IgD-negative memory B cell (primary cell): ENCODE results near the gene CAV1. TPM values are rescaled to one million over a fixed set of nuclear protein-coding genes. Genes with fewer than 3 reads are reported as not detected.

Source experiments
- H3K27ac Mint-ChIP-seq, 3 donors: one replicate each; pipeline ENCODE4 v1.8.0; 2020 to 2022; ENCODE audit warnings: mild to moderate bottlenecking in 3 of 3, mixed read lengths in 3 of 3, moderate library complexity in 1 of 3
- H3K27me3 Mint-ChIP-seq: one replicate; pipeline ENCODE4 v1.8.0; 2021; ENCODE audit warnings: mixed read lengths
- H3K36me3 Mint-ChIP-seq: one replicate; pipeline ENCODE4 v1.8.0; 2020; ENCODE audit warnings: mild to moderate bottlenecking, mixed read lengths
- H3K4me1 Mint-ChIP-seq, 3 donors: one replicate each; pipeline ENCODE4 v1.8.0; 2020 to 2022; ENCODE audit warnings: mixed read lengths in 3 of 3, mild to moderate bottlenecking in 1 of 3
- H3K4me3 Mint-ChIP-seq, 4 donors: one replicate each; pipeline ENCODE4 v1.8.0; 2020 to 2022; ENCODE audit warnings: mild to moderate bottlenecking in 4 of 4, mixed read lengths in 4 of 4, moderate library complexity in 3 of 4
- H3K9me3 Mint-ChIP-seq, 3 donors: one replicate each; pipeline ENCODE4 v1.8.0; 2020 to 2021; ENCODE audit warnings: mixed read lengths in 3 of 3, mild to moderate bottlenecking in 1 of 3
- polyA plus RNA-seq: library from polyadenylated mRNA; unstranded; fragments of 300-500 nt; fragmentation: Illumina TruSeq; gene quantifications from one replicate; pipeline ENCODE4 v1.2.3, GENCODE V29; 2021

CAV1 gene
- polyA plus RNA-seq, 1 donor from 2014 or later, result 2.3 TPM

DNA sequence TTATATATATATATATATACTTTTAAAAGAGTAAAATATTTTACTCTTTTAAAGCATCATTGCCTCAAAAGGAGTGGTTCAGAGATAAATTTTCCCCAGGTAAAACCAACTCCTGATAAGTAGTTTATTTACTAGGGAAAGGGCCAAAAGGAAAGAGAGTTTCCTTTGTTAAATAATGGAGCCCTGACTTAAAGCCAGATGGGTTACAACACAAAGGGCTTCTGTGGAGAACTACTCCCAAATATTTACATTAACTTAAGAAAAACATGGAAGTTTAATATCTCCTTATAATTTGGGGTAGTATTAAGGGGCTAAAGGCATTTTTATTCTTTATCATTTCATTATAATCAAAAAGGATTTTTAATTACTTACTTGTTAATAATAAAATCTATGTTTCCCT is 8.5 kb upstream of the CAV1 start:
- H3K27ac Mint-ChIP-seq, result no peak overlapping the region
- no peak overlapping the region for H3K4me3 Mint-ChIP-seq
- H3K27me3 Mint-ChIP-seq, result peaks cover 10% of the 10 kb centered on the region
- H3K9me3 Mint-ChIP-seq, result no peaks in the 10 kb centered on the region
- no peaks in the 10 kb centered on the region for H3K36me3 Mint-ChIP-seq
- peaks cover 9 to 16% (median 11%) of the 10 kb centered on the region in 3 donors for H3K4me1 Mint-ChIP-seq

DNA sequence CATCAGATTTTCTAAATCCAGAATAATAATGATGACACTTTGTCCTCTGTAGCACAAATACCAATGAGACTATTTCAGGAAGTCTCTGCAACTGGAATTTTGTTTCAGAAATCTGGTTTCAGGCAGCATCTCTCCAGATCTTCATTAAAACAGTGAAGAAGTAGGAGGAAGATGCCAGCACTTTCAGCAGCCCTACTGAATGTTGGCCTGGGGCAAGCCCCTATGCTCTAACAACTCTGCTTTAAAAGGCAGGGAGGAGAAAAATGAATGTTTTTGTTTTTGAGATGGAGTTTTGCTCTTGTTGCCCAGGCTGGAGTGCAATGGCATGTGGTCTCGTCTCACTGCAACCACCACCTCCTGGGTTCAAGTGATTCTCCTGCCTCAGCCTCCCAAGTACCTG is 7.2 kb upstream of the CAV1 start:
- Mint-ChIP-seq H3K27ac (no peak overlapping the region), H3K27me3 (peaks cover 8% of the 10 kb centered on the region), H3K36me3 (no peaks in the 10 kb centered on the region), H3K4me1 (peaks cover 0 to 3% (median under 1%) of the 10 kb centered on the region in 3 donors), H3K9me3 (no peaks in the 10 kb centered on the region), H3K4me3 (no peak overlapping the region)

DNA sequence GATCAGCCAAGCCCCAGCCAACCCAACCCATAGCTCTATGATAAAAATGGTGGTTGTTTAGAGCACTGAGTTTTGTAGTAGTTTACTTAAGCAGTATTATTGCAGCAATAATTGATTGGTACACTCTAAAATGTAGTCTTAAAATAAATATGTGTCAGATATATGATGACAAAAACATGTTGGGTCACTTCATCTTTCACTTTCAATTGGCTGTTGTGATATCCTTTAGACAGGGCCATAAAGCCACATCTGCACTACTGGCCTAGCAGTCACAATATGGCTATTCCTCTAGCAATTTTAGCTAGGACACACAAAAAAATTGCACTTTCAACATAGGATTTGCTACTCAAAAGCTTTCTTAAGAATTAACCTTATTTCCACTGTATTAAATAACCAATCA is 5.9 kb upstream of the CAV1 start:
- no peaks in the 10 kb centered on the region for H3K4me1 Mint-ChIP-seq
- no peaks in the 10 kb centered on the region for H3K9me3 Mint-ChIP-seq
- H3K36me3 Mint-ChIP-seq, result no peaks in the 10 kb centered on the region
- H3K4me3 Mint-ChIP-seq, result no peak overlapping the region
- no peak overlapping the region for H3K27ac Mint-ChIP-seq
- H3K27me3 Mint-ChIP-seq, result peaks cover 16% of the 10 kb centered on the region

DNA sequence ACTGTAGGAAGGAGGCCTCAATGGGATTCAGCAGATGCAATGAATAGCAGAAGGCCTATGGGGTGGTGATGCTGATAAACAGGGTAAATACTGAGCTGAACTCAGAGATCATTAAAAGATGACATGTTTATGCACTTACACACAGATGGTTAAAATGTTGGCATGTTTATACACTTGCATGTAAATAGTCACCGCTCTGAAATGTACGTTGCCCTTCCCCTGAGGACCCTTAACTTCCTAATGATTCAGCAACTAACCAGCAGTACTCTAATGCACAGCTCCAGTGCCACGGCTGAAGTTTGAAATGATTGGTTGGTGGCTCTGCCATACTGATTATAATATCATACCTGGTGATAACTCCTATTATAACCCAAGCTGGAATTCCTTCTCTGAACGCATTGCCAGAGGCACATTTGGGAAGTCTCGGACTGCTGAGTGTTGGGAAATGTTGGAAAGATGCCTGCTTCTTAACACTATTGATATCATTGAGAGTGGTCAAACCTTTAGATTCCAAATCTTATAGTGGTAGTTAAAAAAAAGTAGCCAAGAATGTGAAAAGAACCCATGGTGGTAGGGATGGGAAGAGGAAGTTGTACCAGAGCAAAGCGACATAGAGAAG is 3.7 kb upstream of the CAV1 start:
- Mint-ChIP-seq H3K27me3 (peaks cover 19% of the 10 kb centered on the region), H3K27ac (no peak overlapping the region), H3K4me1 (peaks cover 2 to 8% (median 7%) of the 10 kb centered on the region in 3 donors), H3K36me3 (no peaks in the 10 kb centered on the region), H3K4me3 (no peak overlapping the region), H3K9me3 (no peaks in the 10 kb centered on the region)

DNA sequence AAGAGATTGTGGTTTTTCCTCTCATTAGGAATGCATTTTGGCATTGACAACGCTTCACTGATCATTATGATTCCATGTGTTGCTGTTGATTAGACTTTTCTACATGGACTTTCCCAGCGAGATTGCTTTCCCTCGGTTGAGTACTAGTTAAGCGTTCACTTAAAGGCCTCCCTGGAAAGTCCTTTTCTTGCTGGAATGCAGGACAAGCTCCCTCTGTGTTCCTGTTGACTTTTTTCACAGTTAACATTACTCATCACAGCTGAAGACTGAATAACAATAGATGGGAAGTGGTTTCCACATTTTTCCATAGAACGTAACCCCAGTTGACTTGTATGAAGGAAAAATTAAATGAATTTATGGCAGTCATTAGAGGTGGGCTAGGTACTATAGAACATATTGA is 2.6 kb upstream of the CAV1 start:
- Mint-ChIP-seq H3K4me1 (peaks cover 7 to 12% (median 8%) of the 10 kb centered on the region in 3 donors), H3K27ac (no peak overlapping the region), H3K4me3 (no peak overlapping the region), H3K36me3 (no peaks in the 10 kb centered on the region), H3K27me3 (peaks cover 25% of the 10 kb centered on the region), H3K9me3 (no peaks in the 10 kb centered on the region)

DNA sequence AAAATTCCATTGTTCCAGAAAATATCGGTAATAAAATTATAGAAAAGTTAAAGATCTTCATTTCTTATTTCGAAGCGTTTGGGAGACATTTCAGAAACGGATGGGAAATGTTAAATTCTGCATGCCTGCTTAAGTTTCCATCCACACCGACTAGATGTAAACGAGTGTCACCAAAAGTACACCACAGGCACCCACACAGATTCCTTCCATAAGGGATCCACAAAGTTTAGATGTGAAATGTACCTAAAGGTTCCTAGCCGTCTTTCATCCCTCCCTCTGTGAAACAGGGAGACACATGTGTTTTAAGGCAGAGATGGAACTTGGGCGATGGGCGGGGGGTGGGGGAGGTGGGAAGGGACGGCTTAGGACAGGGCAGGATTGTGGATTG is 621 bp upstream of the CAV1 start:
- Mint-ChIP-seq H3K4me3 (peak overlapping the region in 3 of 4 donors; percentile 20 to 97 (median 92)), H3K9me3 (no peaks in the 10 kb centered on the region), H3K27me3 (peaks cover 25% of the 10 kb centered on the region), H3K36me3 (no peaks in the 10 kb centered on the region), H3K4me1 (peaks cover 7 to 12% (median 9%) of the 10 kb centered on the region in 3 donors), H3K27ac (no peak overlapping the region)

DNA sequence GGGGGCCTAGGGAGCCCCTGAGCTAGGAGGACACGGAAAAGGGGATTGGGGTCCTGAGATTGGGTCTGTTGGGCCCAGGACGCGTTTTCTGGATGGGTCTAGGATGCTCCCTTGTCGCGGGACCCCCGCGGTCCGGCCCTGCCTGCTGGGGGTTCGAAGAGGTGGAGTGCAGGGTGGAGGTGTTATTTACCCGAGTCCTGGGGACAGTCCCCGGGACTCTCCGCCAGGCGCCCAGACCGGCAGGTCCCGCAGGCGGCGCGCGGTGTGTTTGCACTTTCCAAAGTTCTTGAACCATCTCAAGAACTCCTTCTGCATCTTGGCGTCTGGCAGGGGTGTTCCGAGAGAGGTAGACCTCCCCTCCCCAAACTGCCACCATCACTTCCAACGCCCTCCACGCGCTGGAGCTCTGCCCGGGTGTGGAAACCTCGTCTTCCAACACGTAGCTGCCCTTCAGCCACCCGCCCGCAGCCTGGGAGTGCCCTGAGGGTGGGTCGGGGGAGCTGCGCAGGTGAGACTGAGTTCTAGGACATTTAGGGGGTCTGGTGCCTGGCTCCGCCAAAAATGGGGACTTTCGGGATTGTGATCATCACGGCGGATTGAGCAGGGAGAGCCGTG is 569 bp downstream of the CAV1 start:
- Mint-ChIP-seq H3K36me3 (no peaks in the 10 kb centered on the region), H3K27me3 (peaks cover 25% of the 10 kb centered on the region), H3K4me1 (peaks cover 7 to 13% (median 12%) of the 10 kb centered on the region in 3 donors), H3K9me3 (no peaks in the 10 kb centered on the region), H3K27ac (peak overlapping the region in 1 of 3 donors; percentile 88), H3K4me3 (peak overlapping the region; percentile 86 to 97 (median 93))

DNA sequence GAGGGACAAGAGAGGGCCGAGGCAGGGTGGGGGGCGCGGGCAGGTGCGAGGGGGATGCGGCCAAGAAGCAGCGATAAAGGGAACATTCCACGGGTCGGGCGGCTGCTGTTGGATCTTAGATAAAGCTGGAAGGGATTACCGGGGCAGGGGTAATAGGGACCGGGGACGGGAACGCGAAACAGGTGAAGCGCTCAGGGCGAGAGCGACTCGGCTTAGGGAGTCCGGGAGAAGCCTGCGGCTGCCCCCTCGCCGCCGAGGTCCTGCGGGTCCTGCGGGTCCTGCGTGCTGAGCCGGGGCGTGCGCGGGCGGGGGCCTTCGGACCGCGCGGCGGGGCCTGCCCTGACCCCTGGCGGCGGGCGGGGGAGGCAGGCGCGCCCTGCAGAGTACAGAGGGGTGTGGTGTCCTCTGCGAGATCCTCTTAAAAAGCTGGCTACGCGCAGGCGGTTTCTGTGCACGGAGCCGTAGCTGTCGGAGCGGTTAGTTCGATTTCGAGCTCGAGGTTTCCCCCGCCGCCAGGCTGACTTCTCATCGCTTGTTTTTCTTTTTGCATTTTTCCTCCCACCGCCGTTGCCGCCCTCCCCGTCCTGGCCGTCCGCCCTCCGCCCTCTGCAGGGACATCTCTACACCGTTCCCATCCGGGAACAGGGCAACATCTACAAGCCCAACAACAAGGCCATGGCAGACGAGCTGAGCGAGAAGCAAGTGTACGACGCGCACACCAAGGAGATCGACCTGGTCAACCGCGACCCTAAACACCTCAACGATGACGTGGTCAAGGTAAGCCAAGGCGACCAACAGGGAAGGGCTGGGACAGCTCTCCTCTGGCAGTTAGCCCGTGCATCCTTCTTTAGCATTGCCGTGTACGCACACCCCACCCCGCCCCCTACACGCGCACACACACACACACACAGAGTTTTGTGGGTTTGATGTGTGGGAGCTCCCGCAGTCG is 1.4 kb downstream of the CAV1 start:
- Mint-ChIP-seq H3K27ac (peak overlapping the region in 1 of 3 donors; percentile 31), H3K9me3 (no peaks in the 10 kb centered on the region), H3K27me3 (peaks cover 25% of the 10 kb centered on the region), H3K4me3 (peak overlapping the region; percentile 86 to 97 (median 93)), H3K4me1 (peaks cover 7 to 14% (median 12%) of the 10 kb centered on the region in 3 donors), H3K36me3 (no peaks in the 10 kb centered on the region)

DNA sequence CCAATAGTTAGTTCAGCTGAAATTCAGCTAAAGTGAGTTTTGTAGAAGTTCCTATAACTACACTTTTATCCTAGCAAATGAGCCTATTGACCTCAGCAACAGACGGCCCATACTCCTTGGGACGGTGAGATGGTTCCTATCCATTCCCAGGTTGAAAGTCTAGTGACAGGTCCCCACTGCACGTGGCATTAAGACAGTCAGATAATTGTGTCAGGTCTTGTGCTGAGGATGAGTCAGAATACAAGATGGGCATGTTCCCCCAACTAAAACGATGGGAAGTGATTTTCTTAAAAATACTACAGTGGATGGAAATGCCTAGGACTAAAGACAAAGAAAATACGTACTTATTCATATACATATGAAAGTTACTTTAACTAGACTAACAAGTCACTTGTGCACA is 2.1 kb downstream of the CAV1 start:
- Mint-ChIP-seq H3K4me3 (peak overlapping the region; percentile 86 to 97 (median 93)), H3K27ac (peak overlapping the region in 1 of 3 donors; percentile 31), H3K4me1 (peaks cover 7 to 14% (median 12%) of the 10 kb centered on the region in 3 donors), H3K9me3 (no peaks in the 10 kb centered on the region), H3K36me3 (no peaks in the 10 kb centered on the region), H3K27me3 (peaks cover 25% of the 10 kb centered on the region)

DNA sequence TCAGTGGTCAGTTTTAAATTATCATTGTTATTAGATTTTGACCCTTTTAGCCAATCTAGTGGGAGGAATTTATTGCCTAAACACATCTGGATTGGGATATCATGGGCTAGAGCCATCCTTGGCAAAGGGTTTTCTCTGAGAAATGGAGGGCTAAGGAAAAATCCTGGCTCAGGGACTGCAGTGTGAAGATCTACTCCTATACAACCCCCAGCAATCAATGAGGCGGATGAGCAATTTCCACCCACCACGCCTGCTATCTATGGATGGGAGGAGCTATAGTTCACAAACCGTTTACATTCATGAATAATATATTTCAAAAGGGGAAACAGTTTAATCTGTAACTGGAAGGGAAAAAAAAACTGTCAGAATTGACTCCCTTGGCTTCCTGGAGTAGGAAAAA is 2.7 kb downstream of the CAV1 start:
- H3K27ac Mint-ChIP-seq, result no peak overlapping the region
- peak overlapping the region in 2 of 4 donors; percentile 86 to 92 for H3K4me3 Mint-ChIP-seq
- no peaks in the 10 kb centered on the region for H3K36me3 Mint-ChIP-seq
- peaks cover 7 to 14% (median 12%) of the 10 kb centered on the region in 3 donors for H3K4me1 Mint-ChIP-seq
- H3K9me3 Mint-ChIP-seq, result no peaks in the 10 kb centered on the region
- peaks cover 25% of the 10 kb centered on the region for H3K27me3 Mint-ChIP-seq

DNA sequence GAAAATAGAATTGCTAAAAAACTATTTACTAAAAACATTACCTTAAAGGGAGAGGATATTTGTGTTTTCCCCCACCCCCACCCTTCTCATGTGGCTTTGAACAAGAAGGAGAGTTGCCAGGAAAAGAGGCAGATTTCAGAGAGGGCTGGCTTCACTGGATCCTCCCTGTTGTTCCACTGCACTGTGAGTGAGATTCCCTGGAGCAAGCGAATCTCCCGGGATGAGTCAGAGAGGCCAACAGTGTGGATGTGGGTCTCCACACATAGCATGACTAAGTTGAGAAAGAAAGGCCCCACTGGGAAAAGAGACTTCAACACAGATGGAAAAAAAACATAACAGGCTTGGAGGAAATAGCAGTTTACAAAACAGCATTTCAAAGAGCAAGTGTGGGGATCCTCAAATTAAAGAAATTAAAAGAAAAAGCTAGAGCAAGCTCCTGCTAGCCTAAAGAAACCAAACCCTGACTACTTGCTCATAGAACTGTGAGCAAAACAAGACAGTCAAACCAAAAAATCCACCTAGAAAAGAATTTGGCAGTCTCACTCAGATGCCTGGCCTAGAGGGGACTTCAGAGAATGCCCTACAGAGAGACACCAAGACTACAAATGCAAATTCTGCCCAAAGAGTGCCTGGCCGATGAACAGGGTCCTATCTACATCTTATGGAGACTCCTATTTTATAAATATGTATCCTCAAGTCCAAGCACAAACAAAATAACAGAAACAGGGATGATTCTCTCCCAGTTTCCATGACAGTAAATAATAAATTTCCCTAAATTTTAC is 3.4 kb downstream of the CAV1 start:
- H3K9me3 Mint-ChIP-seq, result no peaks in the 10 kb centered on the region
- no peaks in the 10 kb centered on the region for H3K36me3 Mint-ChIP-seq
- H3K4me3 Mint-ChIP-seq, result no peak overlapping the region
- no peak overlapping the region for H3K27ac Mint-ChIP-seq
- H3K27me3 Mint-ChIP-seq, result peaks cover 24% of the 10 kb centered on the region
- H3K4me1 Mint-ChIP-seq, result peaks cover 7 to 14% (median 12%) of the 10 kb centered on the region in 3 donors

DNA sequence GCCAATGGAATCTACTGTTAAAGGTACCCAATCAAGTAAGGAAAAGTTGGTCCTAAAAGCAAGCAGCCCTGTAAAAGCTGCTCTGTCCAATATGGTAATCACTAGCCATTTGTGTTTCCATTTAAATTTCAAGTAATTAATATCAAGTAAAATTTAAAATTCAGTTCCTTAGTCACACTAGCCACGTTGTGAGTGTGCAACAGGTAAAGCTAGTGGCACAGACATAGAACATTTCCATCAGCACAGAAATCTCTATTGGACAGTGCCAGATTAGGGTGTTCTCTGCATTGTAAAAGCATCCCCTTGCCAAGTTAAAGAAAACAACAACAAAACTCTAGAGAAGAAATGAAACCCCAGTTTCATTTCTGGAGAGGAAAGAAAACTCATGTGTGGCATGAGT is 4.4 kb downstream of the CAV1 start:
- Mint-ChIP-seq H3K9me3 (no peaks in the 10 kb centered on the region), H3K4me3 (no peak overlapping the region), H3K4me1 (peaks cover 6 to 14% (median 12%) of the 10 kb centered on the region in 3 donors), H3K36me3 (no peaks in the 10 kb centered on the region), H3K27ac (no peak overlapping the region), H3K27me3 (peaks cover 18% of the 10 kb centered on the region)

DNA sequence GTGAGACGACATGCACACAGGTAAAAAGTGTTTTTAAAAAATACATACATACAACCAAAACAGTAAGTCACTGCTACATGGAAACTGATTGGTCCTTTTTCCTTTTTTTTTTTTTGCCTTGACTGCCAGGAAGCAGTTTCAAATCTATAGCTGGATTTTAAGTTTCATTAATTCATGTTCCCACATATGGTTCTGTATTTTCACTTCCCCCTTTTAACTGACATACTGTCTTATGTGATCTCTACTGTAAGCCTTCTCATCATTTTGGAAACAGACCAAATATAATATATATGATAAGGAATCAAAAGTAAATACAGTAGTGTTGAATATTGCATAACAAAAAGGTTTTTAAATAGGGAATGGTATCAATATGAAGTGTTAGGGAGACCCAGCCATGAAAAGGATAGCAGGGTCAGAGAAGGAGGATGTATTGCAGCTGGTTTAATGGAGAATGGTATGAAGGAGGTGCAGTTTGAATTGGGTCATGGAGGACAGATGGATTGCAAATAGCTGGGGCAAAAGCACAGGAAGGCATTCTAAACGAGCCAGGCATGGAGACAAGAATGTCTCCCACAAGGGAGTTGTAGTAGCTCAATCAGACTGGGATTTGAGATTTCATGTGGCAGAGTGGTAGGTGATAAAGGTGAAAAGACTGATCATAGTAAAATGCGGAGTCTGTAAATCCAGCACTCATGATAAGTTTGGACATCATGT is 5.4 kb downstream of the CAV1 start:
- Mint-ChIP-seq H3K4me1 (peaks cover 5 to 6% (median 5%) of the 10 kb centered on the region in 3 donors), H3K36me3 (no peaks in the 10 kb centered on the region), H3K4me3 (no peak overlapping the region), H3K9me3 (no peaks in the 10 kb centered on the region), H3K27ac (no peak overlapping the region), H3K27me3 (peaks cover 11% of the 10 kb centered on the region)

DNA sequence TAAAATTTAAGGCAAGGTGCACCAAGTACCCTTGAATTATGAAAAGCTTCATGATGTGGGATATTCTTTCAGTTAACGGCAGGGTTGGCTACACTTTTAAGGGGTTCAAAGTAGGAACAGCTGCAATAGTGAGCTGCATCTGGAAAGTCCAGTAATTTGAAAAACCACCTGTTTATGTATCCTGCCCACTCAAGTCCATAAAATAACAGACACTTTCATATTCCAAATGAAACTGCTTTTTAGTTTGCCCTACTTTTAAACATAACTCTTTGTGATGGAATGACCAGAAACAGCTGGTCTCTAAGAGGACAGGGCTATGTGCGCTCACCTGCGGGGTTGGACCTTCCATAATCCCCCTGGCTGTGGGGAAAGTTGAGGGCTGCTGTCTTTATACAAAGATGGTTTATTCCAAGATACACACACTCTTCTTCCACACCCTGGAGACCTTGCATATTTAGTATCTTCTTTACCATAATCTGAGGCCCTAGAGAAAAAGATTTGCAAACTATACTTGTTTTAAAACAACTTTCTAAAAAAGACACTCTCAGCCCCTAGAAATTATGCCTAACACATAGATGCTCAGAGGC is 7.4 kb downstream of the CAV1 start:
- H3K27ac Mint-ChIP-seq, result no peak overlapping the region
- H3K4me1 Mint-ChIP-seq, result peaks cover 0 to 6% (median 0%) of the 10 kb centered on the region in 3 donors
- no peak overlapping the region for H3K4me3 Mint-ChIP-seq
- H3K9me3 Mint-ChIP-seq, result no peaks in the 10 kb centered on the region
- H3K36me3 Mint-ChIP-seq, result no peaks in the 10 kb centered on the region
- H3K27me3 Mint-ChIP-seq, result peaks cover 3% of the 10 kb centered on the region
